Measurements from ENCODE around the gene SLC2A4RG. TPM values are rescaled to one million over a fixed set of nuclear protein-coding genes. Genes with fewer than 3 reads are reported as not detected.
"Not testable (repeated sequence)": the region's sequence is repeated elsewhere in the genome, so short reads cannot be mapped to it uniquely, and the experiment has no call there.

Gene SLC2A4RG
- total RNA-seq, 2 experiments from 2014 or later = 31.0 to 34.4 TPM

GRCh38 chr20:63758152-63758551 is 18.6 kb downstream of the SLC2A4RG start:
- ChIA-PET POLR2A (no interaction called here), CTCF (no interaction called here)

- ChIA-PET POLR2A (interaction anchor here (1.1 kb wide), 1 partner anchor 51 kb away, joined by 4 read pairs; the partner anchor contains the start of genes ARFRP1 and ZGPAT), CTCF (no interaction called here)
These were observed 19.9 kb downstream of the SLC2A4RG start for GRCh38 chr20:63759377-63759901.

GRCh38 chr20:63765082-63765873 is 25.7 kb downstream of the SLC2A4RG start:
- POLR2A ChIA-PET = interaction anchor here (0.7 kb wide), 1 partner anchor 123 kb away, joined by 5 read pairs; no protein-coding TSS in a partner anchor
- CTCF ChIA-PET = no interaction called here

- POLR2A ChIA-PET = interaction anchor here (1.0 kb wide), 1 partner anchor 25 kb away, joined by 4 read pairs; no protein-coding TSS in a partner anchor
- CTCF ChIA-PET = interaction anchor here (0.7 kb wide), 1 partner anchor 72 kb away, joined by 4 read pairs; no protein-coding TSS in a partner anchor
These were observed 26.3 kb downstream of the SLC2A4RG start for GRCh38 chr20:63765902-63766301.

GRCh38 chr20:63766695-63767426 is 27.3 kb downstream of the SLC2A4RG start:
- ChIA-PET POLR2A (interaction anchor here (1.0 kb wide), 1 partner anchor 26 kb away, joined by 4 read pairs; no protein-coding TSS in a partner anchor), CTCF (interaction anchor here (0.7 to 1.9 kb wide), 2 partner anchors 19 to 71 kb away, joined by 4 to 7 read pairs; no protein-coding TSS in a partner anchor)

- POLR2A ChIA-PET = no interaction called here
- CTCF ChIA-PET = interaction anchor here (1.9 kb wide), 1 partner anchor 19 kb away, joined by 7 read pairs; no protein-coding TSS in a partner anchor
These were observed 27.9 kb downstream of the SLC2A4RG start for GRCh38 chr20:63767456-63767855.

GRCh38 chr20:63767886-63768285 is 28.3 kb downstream of the SLC2A4RG start:
- CTCF ChIA-PET = interaction anchor here (1.9 kb wide), 1 partner anchor 18 kb away, joined by 7 read pairs; no protein-coding TSS in a partner anchor
- POLR2A ChIA-PET = no interaction called here

- POLR2A ChIA-PET = no interaction called here
- CTCF ChIA-PET = interaction anchor here (1.9 kb wide), 1 partner anchor 17 kb away, joined by 7 read pairs; no protein-coding TSS in a partner anchor
These were observed 29.3 kb downstream of the SLC2A4RG start for GRCh38 chr20:63768591-63769515.

- POLR2A ChIA-PET = no interaction called here
- CTCF ChIA-PET = no interaction called here
These were observed 30.4 kb downstream of the SLC2A4RG start for GRCh38 chr20:63769891-63770474.

GRCh38 chr20:63771046-63771707 is 31.6 kb downstream of the SLC2A4RG start:
- POLR2A ChIA-PET = interaction anchor here (0.6 kb wide), 1 partner anchor 1695 kb away, joined by 3 read pairs; no protein-coding TSS in a partner anchor
- CTCF ChIA-PET = no interaction called here

GRCh38 chr20:63772781-63773518 is 33.4 kb downstream of the SLC2A4RG start:
- CTCF ChIA-PET = interaction anchor here (1.4 kb wide), 1 partner anchor 13 kb away, joined by 5 read pairs; no protein-coding TSS in a partner anchor
- POLR2A ChIA-PET = no interaction called here

GRCh38 chr20:63773571-63774241 is 34.1 kb downstream of the SLC2A4RG start:
- CTCF ChIA-PET = interaction anchor here (1.3 to 1.7 kb wide), 3 partner anchors 10 to 90 kb away, joined by 5 to 6 read pairs (median 5); no protein-coding TSS in a partner anchor
- POLR2A ChIA-PET = no interaction called here

- ChIA-PET POLR2A (no interaction called here), CTCF (interaction anchor here (0.6 to 1.7 kb wide), 7 partner anchors 10 to 278 kb away, joined by 3 to 7 read pairs (median 3); no protein-coding TSS in a partner anchor)
These were observed 34.7 kb downstream of the SLC2A4RG start for GRCh38 chr20:63774306-63774705.

GRCh38 chr20:63775096-63775978 is 35.8 kb downstream of the SLC2A4RG start:
- ChIA-PET POLR2A (no interaction called here), CTCF (interaction anchor here (0.6 to 1.7 kb wide), 8 partner anchors 9 to 279 kb away, joined by 3 to 7 read pairs (median 3); no protein-coding TSS in a partner anchor)

- POLR2A ChIA-PET = not testable (repeated sequence)
- CTCF ChIA-PET = interaction anchor here (1.5 kb wide), 1 partner anchor 9 kb away, joined by 3 read pairs; no protein-coding TSS in a partner anchor
These were observed 37.3 kb downstream of the SLC2A4RG start for GRCh38 chr20:63776875-63777274.

All from activated CD8-positive, alpha-beta memory T cell treated with anti-CD3 and anti-CD28 coated beads for 36 hours (primary cell).